GM21737 (cell line): ENCODE measurements around the gene KLB.
"Not testable (repeated sequence)": the region's sequence is repeated elsewhere in the genome, so short reads cannot be mapped to it uniquely, and the experiment has no call there.

Experiments
- ATAC-seq: cut with Tn5 transposase; IDR thresholded peaks from one replicate; pipeline ENCODE4 v1.9.1; 2021; ENCODE audit warnings: mild to moderate bottlenecking, moderate library complexity; ENCODE audit not compliant: unreplicated experiment

Gene KLB

GRCh38 chr4:39406763-39407583 is at the start of gene KLB:
TSS of gene KLB (plus strand) at chr4:39406930. CDS start at chr4:39406950, 20 bp downstream.
- no peak for ATAC-seq

- peak; percentile 36 for ATAC-seq
These were observed 49.7 kb upstream of the KLB start for GRCh38 chr4:39357002-39357401.

GRCh38 chr4:39360611-39361010 is 46.1 kb upstream of the KLB start:
- not testable (repeated sequence) for ATAC-seq

GRCh38 chr4:39362827-39363226 is 43.9 kb upstream of the KLB start:
- ATAC-seq: no peak

- no peak for ATAC-seq
These were observed 42.8 kb upstream of the KLB start for GRCh38 chr4:39363773-39364393.

- ATAC-seq: no peak
These were observed 41.4 kb upstream of the KLB start for GRCh38 chr4:39365360-39365759.

GRCh38 chr4:39365830-39366771 is 40.6 kb upstream of the KLB start, which contains the start of gene RFC1:
TSS of gene RFC1 (minus strand) at chr4:39366362. CDS start at chr4:39366241, 121 bp downstream.
- peak; percentile 67 for ATAC-seq

GRCh38 chr4:39367166-39367565 is 39.6 kb upstream of the KLB start:
- ATAC-seq: no peak

GRCh38 chr4:39369301-39369700 is 37.4 kb upstream of the KLB start:
- ATAC-seq: no peak

GRCh38 chr4:39371209-39371608 is 35.5 kb upstream of the KLB start:
- ATAC-seq: not testable (repeated sequence)

GRCh38 chr4:39375478-39375877 is 31.3 kb upstream of the KLB start:
- no peak for ATAC-seq

- ATAC-seq: no peak
These were observed 23.0 kb upstream of the KLB start for GRCh38 chr4:39383690-39384089.

GRCh38 chr4:39384563-39384962 is 22.2 kb upstream of the KLB start:
- ATAC-seq: no peak

- ATAC-seq: no peak
These were observed 16.1 kb upstream of the KLB start for GRCh38 chr4:39390603-39391002.

- ATAC-seq: no peak
These were observed 12.0 kb upstream of the KLB start for GRCh38 chr4:39394706-39395105.

GRCh38 chr4:39401640-39402039 is 5.1 kb upstream of the KLB start:
- not testable (repeated sequence) for ATAC-seq

GRCh38 chr4:39407584-39407885 is 805 bp downstream of the KLB start:
- ATAC-seq: no peak

GRCh38 chr4:39410415-39410814 is 3.7 kb downstream of the KLB start:
- no peak for ATAC-seq

GRCh38 chr4:39411561-39411960 is 4.8 kb downstream of the KLB start:
- ATAC-seq: not testable (repeated sequence)

- ATAC-seq: no peak
These were observed 9.1 kb downstream of the KLB start for GRCh38 chr4:39415678-39416283.

- ATAC-seq: no peak
These were observed 15.5 kb downstream of the KLB start for GRCh38 chr4:39422247-39422646.
